Panc1 (cell line): Measurements from ENCODE around the gene FMNL3. TPM values are rescaled to one million over a fixed set of nuclear protein-coding genes. Genes with fewer than 3 reads are reported as not detected.

Experiments used
- ATAC-seq: fragments of 200-7000 bp; cut with Tn5 transposase; 2 replicates; pipeline ENCODE4 v1.9.1; 2020; ENCODE audit warnings: mild to moderate bottlenecking, moderate library complexity
- BruUV-seq: library from RNA; stranded (reverse); fragments of 400-500 nt; replicated peaks from 2 replicates; lab custom pipeline; 2021; lab: Mats Ljungman, UMichigan
- CTCF ChIA-PET: fragments of 300-600 bp; sonication (Branson Sonifier 250); formaldehyde crosslinking; loops from one replicate; lab custom pipeline; 2022; ENCODE audit warnings: antibody characterized with exemption; lab: Charles Lee
- POLR2A ChIA-PET: fragments of 300-600 bp; sonication (Branson Sonifier 250); formaldehyde crosslinking; loops from one replicate; lab custom pipeline; 2022; ENCODE audit warnings: antibody characterized with exemption; lab: Charles Lee
- DNase-seq: peaks from one replicate; pipeline ENCODE4 v3.0.0-alpha.2; 2010; ENCODE audit warnings: low read depth, low spot score
- H3K27ac ChIP-seq: 2 replicates; pipeline ENCODE4 v1.5.1; 2011; ENCODE audit warnings: mild to moderate bottlenecking, low read length, inconsistent platforms
- H3K27me3 ChIP-seq: fragments of 200-500 bp; sonication (Bioruptor generic); 2 replicates; pipeline ENCODE4 v1.6.0; 2014; ENCODE audit warnings: low read length, inconsistent platforms; ENCODE audit not compliant: control insufficient read depth, insufficient read depth
- H3K36me3 ChIP-seq: fragments of 200-500 bp; sonication (Bioruptor generic); 2 replicates; pipeline ENCODE4 v1.5.1; 2014; ENCODE audit warnings: inconsistent platforms, mild to moderate bottlenecking, low read length, moderate library complexity; ENCODE audit not compliant: control insufficient read depth, insufficient read depth
- H3K4me1 ChIP-seq: 2 replicates; pipeline ENCODE4 v1.5.1; 2011; ENCODE audit warnings: inconsistent platforms, mild to moderate bottlenecking, low read length, moderate library complexity; ENCODE audit not compliant: control insufficient read depth, insufficient read depth
- H3K4me3 ChIP-seq, 2 experiments: 2 replicates each; pipeline ENCODE4 v1.5.1; 2011 to 2012; ENCODE audit warnings: low read depth in 2 of 2, low read length in 2 of 2, mild to moderate bottlenecking in 2 of 2, inconsistent platforms in 1 of 2, moderate library complexity in 1 of 2
- H3K9me3 ChIP-seq: fragments of 200-500 bp; sonication (Bioruptor generic); 2 replicates; pipeline ENCODE4 v1.5.1; 2014; ENCODE audit warnings: low read depth, mild to moderate bottlenecking, inconsistent platforms, low read length, moderate library complexity; ENCODE audit not compliant: control insufficient read depth, insufficient read depth
- CTCF ChIP-seq: fragments of 450-650 bp; IDR thresholded peaks from 2 replicates; pipeline ENCODE4 v1.5.1; 2017; ENCODE audit warnings: mild to moderate bottlenecking
- POLR2AphosphoS5 ChIP-seq: IDR thresholded peaks from 2 replicates; pipeline ENCODE4 v1.6.1; 2012; ENCODE audit warnings: mild to moderate bottlenecking, low read depth, low read length, moderate library complexity
- REST ChIP-seq, 2 experiments: IDR thresholded peaks; 2 replicates each; pipeline ENCODE4 v1.6.1; 2011 to 2012; ENCODE audit warnings: low read depth in 2 of 2, control low read depth in 1 of 2, low read length in 1 of 2, mild to moderate bottlenecking in 1 of 2, moderate library complexity in 1 of 2; ENCODE audit not compliant: insufficient read depth in 1 of 2
- SIN3A ChIP-seq: IDR thresholded peaks from 2 replicates; pipeline ENCODE4 v1.6.1; 2012; ENCODE audit warnings: low read depth, mild to moderate bottlenecking, low read length, moderate library complexity, borderline replicate concordance; ENCODE audit not compliant: insufficient read depth
- TCF7L2 ChIP-seq: IDR thresholded peaks from 2 replicates; pipeline ENCODE4 v1.6.1; 2011; ENCODE audit warnings: mild to moderate bottlenecking, low read depth, low read length, inconsistent platforms
- in situ Hi-C: cut with HindIII; loops from 2 replicates; pipeline ENCODE4 v1.10.0; 2016; ENCODE audit warnings: low sequenced_read_pairs, low pct_unique_long_range_greater_than_20kb
- intact Hi-C: fragments of 100-400 bp; cut with micrococcal nuclease; formaldehyde crosslinking; loops from one replicate; pipeline ENCODE4 v1.10.0; 2022; ENCODE audit not compliant: unreplicated experiment
- total RNA-seq: library from RNA; stranded (reverse); gene quantifications from one replicate; pipeline ENCODE4 v1.2.1, GENCODE V29; 2021; ENCODE audit not compliant: unreplicated experiment

FMNL3 gene
- total RNA-seq, 1 experiment from 2014 or later, result 25.7 TPM

- ATAC-seq (no peak; the same call in 1 of the 2 replicates), DNase-seq (no peak)
- no peak for TF ChIP-seq SIN3A
- no peak for TF ChIP-seq TCF7L2
- no peak for TF ChIP-seq CTCF
- no peak for TF ChIP-seq POLR2AphosphoS5
- no peak for TF ChIP-seq REST (IDR thresholded peaks at IDR 0.05; ENCODE audit: insufficient read depth in 1 of 2, low read depth in 2 of 2, low read length in 1 of 2)
- no peaks in the 10 kb centered on the region for H3K9me3 ChIP-seq
- CTCF ChIA-PET, result interaction anchor here (0.8 to 1.0 kb wide), 3 partner anchors 64 to 298 kb away, joined by 3 to 5 read pairs (median 3); partner anchors contain the start of gene DNAJC22
- peaks cover 10% of the 10 kb centered on the region for H3K36me3 ChIP-seq
- in situ Hi-C loops (no loop called here), intact Hi-C loops (loop anchor here (10.0 kb wide), 1 partner anchor 101 kb away; the partner anchor contains the start of gene TMBIM6)
- H3K27ac ChIP-seq, result no peak overlapping the region
- POLR2A ChIA-PET, result no interaction called here
- peaks cover 3% of the 10 kb centered on the region; the same call in 1 of the 2 replicates for H3K4me1 ChIP-seq
- H3K4me3 ChIP-seq, result no peak overlapping the region
- no peaks in the 10 kb centered on the region for H3K27me3 ChIP-seq
- BruUV-seq, result no TSS peak
Observed at GRCh38 chr12:49643961-49644619, 63.1 kb downstream of the FMNL3 start.

DNA sequence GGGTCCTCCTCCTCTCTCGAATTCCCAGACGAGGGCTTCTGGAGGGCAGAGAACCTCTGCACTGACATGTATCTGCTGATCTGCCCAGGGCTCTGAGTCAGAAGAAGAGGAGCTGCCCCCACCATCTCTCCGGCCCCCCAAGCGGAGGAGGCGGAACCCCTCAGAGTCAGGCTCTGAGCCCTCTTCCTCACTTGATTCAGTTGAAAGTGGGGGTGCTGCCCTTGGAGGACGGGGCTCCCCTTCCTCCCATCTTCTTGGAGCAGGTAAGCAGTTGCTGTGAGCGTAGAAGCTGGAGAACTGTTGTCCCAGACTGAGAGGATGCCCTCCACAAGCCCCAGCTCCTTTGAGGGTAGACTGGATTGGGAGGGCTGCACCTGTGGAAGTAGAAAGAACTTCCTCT is 64.1 kb downstream of the FMNL3 start:
- intact Hi-C loops (loop anchor here (10.0 kb wide), 1 partner anchor 102 kb away; the partner anchor contains the start of gene TMBIM6), in situ Hi-C loops (no loop called here)
- no peaks in the 10 kb centered on the region for H3K27me3 ChIP-seq
- no peaks in the 10 kb centered on the region for H3K9me3 ChIP-seq
- DNase-seq (no peak), ATAC-seq (no peak)
- CTCF ChIA-PET, result interaction anchor here (1.0 kb wide), 1 partner anchor 103 kb away, joined by 3 read pairs; no protein-coding TSS in a partner anchor
- TF ChIP-seq TCF7L2 (no peak), CTCF (no peak), REST (IDR thresholded peaks at IDR 0.05; ENCODE audit: insufficient read depth in 1 of 2, low read depth in 2 of 2, low read length in 1 of 2) (no peak), POLR2AphosphoS5 (no peak), SIN3A (no peak)
- POLR2A ChIA-PET, result no interaction called here
- peaks cover 10% of the 10 kb centered on the region for H3K36me3 ChIP-seq
- no peak overlapping the region for H3K4me3 ChIP-seq
- BruUV-seq, result no TSS peak
- no peak overlapping the region for H3K27ac ChIP-seq
- peaks cover 3% of the 10 kb centered on the region; the same call in 1 of the 2 replicates for H3K4me1 ChIP-seq
